SK-N-SH treated with all-trans-retinoic acid at 6 μM for 48 hours (cell line): ENCODE results near the gene KCNS1.

Experiments used
- ATAC-seq: fragments of 200-7000 bp; cut with Tn5 transposase; 3 replicates; pipeline ENCODE4 v1.9.1; 2020; ENCODE audit warnings: mild to moderate bottlenecking, moderate library complexity
- ARNTL ChIP-seq: fragments of 450-650 bp; formaldehyde crosslinking; IDR thresholded peaks from 2 replicates; pipeline ENCODE4 v1.5.0; 2020; ENCODE audit warnings: low read depth, mild to moderate bottlenecking, moderate library complexity, borderline replicate concordance
- BACH2 ChIP-seq: fragments of 250-450 bp; sonication (Bioruptor Pico); IDR thresholded peaks from 2 replicates; pipeline ENCODE4 v1.9.0; 2021; ENCODE audit warnings: mild to moderate bottlenecking, borderline replicate concordance
- CREB5 ChIP-seq: fragments of 250-450 bp; sonication (Bioruptor Pico); IDR thresholded peaks from 2 replicates; pipeline ENCODE4 v1.5.1; 2020; ENCODE audit warnings: low read depth, mild to moderate bottlenecking, moderate library complexity
- CSDC2 ChIP-seq: fragments of 250-450 bp; sonication (Bioruptor Pico); IDR thresholded peaks from 2 replicates; pipeline ENCODE4 v1.5.0; 2020; ENCODE audit warnings: mild to moderate bottlenecking, moderate library complexity
- CSRNP3 ChIP-seq: fragments of 250-450 bp; sonication (Bioruptor Pico); IDR thresholded peaks from 2 replicates; pipeline ENCODE4 v1.5.1; 2021; ENCODE audit warnings: mild to moderate bottlenecking, moderate library complexity
- GLIS3 ChIP-seq: fragments of 250-450 bp; sonication (Bioruptor Pico); IDR thresholded peaks from 2 replicates; pipeline ENCODE4 v1.5.0; 2020; ENCODE audit warnings: mild to moderate bottlenecking, moderate library complexity
- ISL1 ChIP-seq: fragments of 250-450 bp; sonication (Bioruptor Pico); IDR thresholded peaks from 2 replicates; pipeline ENCODE4 v2.1.2; 2022; ENCODE audit warnings: mild to moderate bottlenecking, moderate library complexity
- OSR1 ChIP-seq: fragments of 250-450 bp; sonication (Bioruptor Pico); IDR thresholded peaks from 2 replicates; pipeline ENCODE4 v1.8.0; 2022; ENCODE audit warnings: moderate library complexity, mild to moderate bottlenecking, inconsistent platforms
- PATZ1 ChIP-seq: fragments of 250-450 bp; sonication (Bioruptor Pico); IDR thresholded peaks from 2 replicates; pipeline ENCODE4 v1.8.0; 2020; ENCODE audit warnings: mild to moderate bottlenecking, moderate library complexity, borderline replicate concordance
- POU6F1 ChIP-seq: fragments of 250-450 bp; sonication (Bioruptor Pico); IDR thresholded peaks from 2 replicates; pipeline ENCODE4 v1.8.0; 2021; ENCODE audit warnings: low read depth, mild to moderate bottlenecking, moderate library complexity, borderline replicate concordance
- PPARA ChIP-seq: fragments of 250-450 bp; sonication (Bioruptor Pico); IDR thresholded peaks from 2 replicates; pipeline ENCODE4 v1.5.0; 2020; ENCODE audit warnings: mild to moderate bottlenecking, borderline replicate concordance
- RARB ChIP-seq: fragments of 250-450 bp; sonication (Bioruptor Pico); IDR thresholded peaks from 2 replicates; pipeline ENCODE4 v1.8.0; 2021; ENCODE audit warnings: mild to moderate bottlenecking, moderate library complexity
- SNAI2 ChIP-seq: fragments of 250-450 bp; sonication (Bioruptor Pico); IDR thresholded peaks from 2 replicates; pipeline ENCODE4 v1.5.0; 2020; ENCODE audit warnings: mild to moderate bottlenecking, moderate library complexity
- TCF4 ChIP-seq: fragments of 250-450 bp; sonication (Bioruptor Pico); IDR thresholded peaks from 2 replicates; pipeline ENCODE4 v1.8.0; 2021; ENCODE audit warnings: mild to moderate bottlenecking, moderate library complexity, borderline replicate concordance
- TOX ChIP-seq: fragments of 250-450 bp; sonication (Bioruptor Pico); IDR thresholded peaks from 2 replicates; pipeline ENCODE4 v1.8.0; 2021; ENCODE audit warnings: mild to moderate bottlenecking, moderate library complexity, borderline replicate concordance
- TSHZ2 ChIP-seq: fragments of 250-450 bp; sonication (Bioruptor Pico); IDR thresholded peaks from 2 replicates; pipeline ENCODE4 v1.5.0; 2020; ENCODE audit warnings: mild to moderate bottlenecking, moderate library complexity
- ZC3H10 ChIP-seq: fragments of 250-450 bp; sonication (Bioruptor Pico); IDR thresholded peaks from 2 replicates; pipeline ENCODE4 v1.5.1; 2021; ENCODE audit warnings: mild to moderate bottlenecking, moderate library complexity
- ZFP3 ChIP-seq: fragments of 250-450 bp; sonication (Bioruptor Pico); IDR thresholded peaks from 2 replicates; pipeline ENCODE4 v1.5.0; 2020; ENCODE audit warnings: mild to moderate bottlenecking, moderate library complexity
- ZNF565 ChIP-seq: fragments of 450-650 bp; formaldehyde crosslinking; conservative IDR thresholded peaks from 2 replicates; pipeline ENCODE4 v1.5.0; 2020; ENCODE audit warnings: low read depth, mild to moderate bottlenecking, moderate library complexity
- ZNF70 ChIP-seq: fragments of 450-650 bp; formaldehyde crosslinking; IDR thresholded peaks from 2 replicates; pipeline ENCODE4 v1.5.0; 2020; ENCODE audit warnings: mild to moderate bottlenecking, moderate library complexity
- ZNF8 ChIP-seq: fragments of 450-650 bp; formaldehyde crosslinking; IDR thresholded peaks from 2 replicates; pipeline ENCODE4 v1.5.0; 2020; ENCODE audit warnings: mild to moderate bottlenecking, moderate library complexity

Gene KCNS1

GRCh38 chr20:45090481-45090880, 10.4 kb downstream of the KCNS1 start:
- ATAC-seq = no peak
- TF ChIP-seq SNAI2 (no peak), CSDC2 (CRISPR knock-in tag) (no peak), RARB (CRISPR knock-in tag) (no peak), PPARA (CRISPR knock-in tag) (no peak), BACH2 (CRISPR knock-in tag) (no peak), TCF4 (CRISPR knock-in tag) (no peak), POU6F1 (CRISPR knock-in tag) (no peak), GLIS3 (CRISPR knock-in tag) (no peak), ZFP3 (no peak), ZNF565 (CRISPR knock-in tag) (no peak), CSRNP3 (CRISPR knock-in tag) (no peak), TSHZ2 (no peak), TOX (CRISPR knock-in tag) (no peak), ISL1 (CRISPR knock-in tag) (no peak), ZNF70 (CRISPR knock-in tag) (no peak), ARNTL (CRISPR knock-in tag) (no peak), ZNF8 (CRISPR knock-in tag) (no peak), CREB5 (CRISPR knock-in tag) (no peak)

- TF ChIP-seq CSRNP3 (CRISPR knock-in tag) (no peak), OSR1 (no peak)
- peak; percentile 97 for ATAC-seq
Observed at GRCh38 chr20:45088247-45088646, 12.7 kb downstream of the KCNS1 start.

GRCh38 chr20:45087814-45088213, 13.1 kb downstream of the KCNS1 start:
- TF ChIP-seq ZNF8 (CRISPR knock-in tag) (no peak), ZC3H10 (CRISPR knock-in tag) (no peak)
- peak; percentile 64 for ATAC-seq

GRCh38 chr20:45087097-45087790, 13.7 kb downstream of the KCNS1 start:
- ATAC-seq = peak; percentile 11
- TF ChIP-seq ZNF8 (CRISPR knock-in tag) (no peak), POU6F1 (CRISPR knock-in tag) (no peak), CSRNP3 (CRISPR knock-in tag) (no peak), PPARA (CRISPR knock-in tag) (no peak), ARNTL (CRISPR knock-in tag) (no peak), ZNF70 (CRISPR knock-in tag) (no peak), PATZ1 (CRISPR knock-in tag) (no peak), OSR1 (no peak), TCF4 (CRISPR knock-in tag) (no peak), ZNF565 (CRISPR knock-in tag) (no peak)
